GM12892 (cell line): ENCODE measurements around the gene LHFPL6.
"Not testable (repeated sequence)": the region's sequence is repeated elsewhere in the genome, so short reads cannot be mapped to it uniquely, and the experiment has no call there.

Source experiments
- DNase-seq: peaks from one replicate; pipeline ENCODE4 v3.0.0; 2011; ENCODE audit not compliant: insufficient read length
- FAIRE-seq: peaks from 2 replicates; lab custom pipeline; 2011; peaks lifted over from hg19 to GRCh38; lab: Jason Lieb, UNC
- POLR2A ChIP-seq: IDR thresholded peaks from 2 replicates; pipeline ENCODE4 v1.6.1; 2011; ENCODE audit warnings: low read depth, low read length, control low read depth
- POLR2AphosphoS5 ChIP-seq: IDR thresholded peaks from 2 replicates; pipeline ENCODE4 v1.6.1; 2011; ENCODE audit warnings: low read depth, low read length, control low read depth
- TAF1 ChIP-seq: IDR thresholded peaks from 2 replicates; pipeline ENCODE4 v1.6.1; 2011; ENCODE audit warnings: low read depth, mild to moderate bottlenecking, control low read depth, low read length, borderline replicate concordance

LHFPL6 gene

GRCh38 chr13:39341251-39341650 lies 261.7 kb downstream of the LHFPL6 start:
- no peak for TF ChIP-seq POLR2A
- TF ChIP-seq POLR2AphosphoS5 = no peak
- no peak for TF ChIP-seq TAF1
- no peak for FAIRE-seq
- DNase-seq = no peak

GRCh38 chr13:39338114-39338513 lies 264.9 kb downstream of the LHFPL6 start:
- DNase-seq, FAIRE-seq: not testable (repeated sequence)

- no peak for FAIRE-seq
- no peak for TF ChIP-seq POLR2AphosphoS5
- no peak for TF ChIP-seq TAF1
- TF ChIP-seq POLR2A = no peak
- no peak for DNase-seq
These were observed 266.1 kb downstream of the LHFPL6 start for GRCh38 chr13:39336937-39337336.

GRCh38 chr13:39336207-39336606 lies 266.8 kb downstream of the LHFPL6 start:
- TF ChIP-seq TAF1 (no peak), POLR2AphosphoS5 (no peak), POLR2A (no peak)
- FAIRE-seq (no peak), DNase-seq (no peak)

- no peak for DNase-seq
- TF ChIP-seq TAF1 (no peak), POLR2A (no peak), POLR2AphosphoS5 (no peak)
- FAIRE-seq = no peak
These were observed 267.3 kb downstream of the LHFPL6 start for GRCh38 chr13:39335721-39336120.

GRCh38 chr13:39330504-39330903 lies 272.5 kb downstream of the LHFPL6 start:
- DNase-seq (no peak), FAIRE-seq (no peak)
- TF ChIP-seq POLR2AphosphoS5 = no peak
- no peak for TF ChIP-seq POLR2A
- TF ChIP-seq TAF1 = no peak

GRCh38 chr13:39329182-39329639 lies 273.8 kb downstream of the LHFPL6 start:
- TF ChIP-seq TAF1 (no peak), POLR2AphosphoS5 (no peak), POLR2A (no peak)
- no peak for FAIRE-seq
- no peak for DNase-seq

GRCh38 chr13:39327172-39327479 lies 275.9 kb downstream of the LHFPL6 start:
- FAIRE-seq (no peak), DNase-seq (no peak)
- TF ChIP-seq TAF1 = no peak
- no peak for TF ChIP-seq POLR2A
- no peak for TF ChIP-seq POLR2AphosphoS5

GRCh38 chr13:39326469-39327171 lies 276.4 kb downstream of the LHFPL6 start:
- FAIRE-seq (no peak), DNase-seq (no peak)
- TF ChIP-seq TAF1 = no peak
- TF ChIP-seq POLR2AphosphoS5 = no peak
- TF ChIP-seq POLR2A = no peak

GRCh38 chr13:39324806-39325311 lies 278.1 kb downstream of the LHFPL6 start:
- TF ChIP-seq TAF1 (no peak), POLR2AphosphoS5 (no peak), POLR2A (no peak)
- DNase-seq (no peak), FAIRE-seq (no peak)

GRCh38 chr13:39322836-39323585 lies 280.0 kb downstream of the LHFPL6 start:
- DNase-seq (no peak), FAIRE-seq (no peak)
- TF ChIP-seq TAF1 = no peak
- TF ChIP-seq POLR2AphosphoS5 = no peak
- TF ChIP-seq POLR2A = no peak

GRCh38 chr13:39321574-39321973 lies 281.4 kb downstream of the LHFPL6 start:
- no peak for DNase-seq
- FAIRE-seq = no peak
- TF ChIP-seq POLR2AphosphoS5 (no peak), POLR2A (no peak), TAF1 (no peak)
